DMS53 (cell line): ENCODE data around the gene IGSF22.

ENCODE experiments used
- DNase-seq: peaks from one replicate; lab custom pipeline; 2025; lab: John Stamatoyannopoulos, UW

Gene IGSF22

DNA sequence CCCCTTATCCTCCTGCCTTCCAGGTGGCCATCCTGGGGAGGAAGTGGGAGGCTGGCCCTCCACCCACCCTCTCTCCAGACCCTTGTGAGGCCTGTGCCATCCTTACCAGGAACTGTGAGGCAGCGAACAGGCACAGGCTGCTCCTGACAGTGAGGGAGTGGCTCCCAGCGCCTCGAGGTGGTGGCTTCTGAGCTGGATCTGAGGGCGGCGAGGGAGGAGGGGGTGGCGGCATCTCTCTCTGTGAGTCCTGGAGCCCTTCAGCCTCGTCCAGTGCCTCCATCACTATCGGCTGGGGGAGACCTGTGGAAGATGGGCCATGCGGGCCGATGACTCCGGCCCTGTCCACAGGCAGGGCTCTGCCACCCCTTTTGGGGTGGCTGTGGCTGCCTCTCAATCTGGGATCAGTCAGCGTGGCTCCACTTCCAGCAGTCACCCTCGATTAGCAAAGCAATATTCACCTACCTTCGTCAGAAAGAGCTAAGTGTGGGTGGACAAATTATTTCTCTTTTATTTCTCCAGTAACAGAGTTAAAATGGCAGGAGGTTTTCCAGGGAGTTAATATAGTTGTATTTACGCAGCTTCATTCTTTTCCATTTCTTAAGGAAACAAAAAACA is 18.0 kb upstream of the IGSF22 start:
- no peak for DNase-seq

- no peak for DNase-seq
Measured at GRCh38 chr11:18743365-18743764, 17.4 kb upstream of the IGSF22 start.

DNA sequence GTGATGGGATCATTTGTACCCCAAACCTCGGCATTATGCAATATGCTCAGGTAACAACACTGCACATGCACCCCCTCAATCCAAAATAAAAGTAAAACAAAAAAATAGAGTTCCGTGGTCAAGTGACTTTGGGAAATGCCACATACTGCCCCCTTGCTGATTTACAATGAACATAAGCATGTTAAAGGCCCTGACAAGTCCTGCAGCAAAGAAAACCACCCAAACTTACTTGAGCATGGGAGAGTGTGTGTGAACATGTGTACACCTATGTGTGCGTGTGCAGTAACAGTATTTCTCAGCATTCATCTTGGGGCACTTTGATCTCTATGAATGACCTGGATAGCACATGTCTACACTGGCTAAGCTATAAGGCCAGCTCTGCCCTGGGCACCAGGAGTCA is 15.8 kb upstream of the IGSF22 start:
- no peak for DNase-seq

DNA sequence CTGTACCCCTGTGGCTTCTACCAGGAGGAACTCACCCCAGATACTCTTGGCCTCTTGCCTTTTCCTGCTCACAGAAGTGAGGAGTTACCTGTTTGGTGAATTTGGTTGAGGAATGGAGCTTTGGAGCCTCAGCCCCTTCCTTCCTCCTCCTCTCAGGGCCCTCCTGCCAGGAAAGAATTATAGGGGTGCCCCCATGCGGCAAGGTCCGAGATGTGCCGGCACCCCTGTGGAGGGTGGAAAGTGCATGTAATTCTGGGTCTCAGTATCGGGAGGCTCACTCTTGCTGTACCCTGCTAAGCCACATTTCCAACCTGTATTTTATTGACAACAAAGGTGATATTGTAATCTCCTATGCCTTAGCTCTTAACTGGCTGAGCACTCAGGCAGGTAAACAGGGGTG is 13.7 kb upstream of the IGSF22 start:
- no peak for DNase-seq

- no peak for DNase-seq
Measured at GRCh38 chr11:18737642-18738041, 11.7 kb upstream of the IGSF22 start.

GRCh38 chr11:18736590-18737148 is 10.7 kb upstream of the IGSF22 start:
- no peak for DNase-seq

- DNase-seq, result no peak
Measured at GRCh38 chr11:18733202-18733601, 7.2 kb upstream of the IGSF22 start.

DNA sequence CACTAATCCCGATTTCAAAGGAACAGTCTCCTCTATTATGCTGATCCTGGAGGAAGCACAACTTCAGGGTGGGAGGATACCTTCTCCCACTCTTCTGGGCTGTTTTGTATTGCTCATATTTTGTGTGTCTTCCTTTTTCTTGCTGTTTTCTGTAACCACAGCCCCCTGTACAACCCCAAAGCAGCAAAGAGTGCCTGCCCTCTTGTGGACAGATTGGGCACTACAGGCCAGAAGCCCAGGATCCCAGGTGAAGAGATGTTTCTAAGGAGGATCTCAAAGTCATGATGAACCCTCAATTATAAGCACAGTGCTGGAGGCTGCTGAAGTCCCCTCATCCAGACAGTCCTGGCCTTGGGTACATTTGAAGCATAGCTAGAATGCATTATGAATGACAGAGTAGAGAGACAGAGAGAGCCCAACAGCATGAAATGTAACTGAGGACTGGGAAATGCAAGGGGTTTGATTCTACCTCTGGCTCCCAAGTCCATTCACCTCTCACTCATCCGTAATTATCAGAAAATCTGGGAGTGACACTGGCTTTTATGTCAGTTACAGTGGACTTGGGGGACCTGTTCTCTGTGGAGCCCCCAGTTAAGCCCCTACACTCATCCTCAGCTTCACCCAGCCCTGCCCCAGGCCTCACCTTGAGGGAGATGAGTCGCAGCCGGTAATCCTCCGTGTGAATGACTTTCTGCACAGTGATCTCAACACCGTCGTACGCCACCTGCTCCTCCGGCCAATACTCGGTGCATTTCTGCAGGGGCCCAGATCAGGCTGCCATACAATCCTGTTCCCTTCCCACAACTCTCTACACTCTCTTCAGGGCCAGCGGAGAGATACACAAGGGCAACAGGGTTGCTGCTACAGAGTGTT is 6.2 kb upstream of the IGSF22 start:
- peak; percentile 70 for DNase-seq

DNA sequence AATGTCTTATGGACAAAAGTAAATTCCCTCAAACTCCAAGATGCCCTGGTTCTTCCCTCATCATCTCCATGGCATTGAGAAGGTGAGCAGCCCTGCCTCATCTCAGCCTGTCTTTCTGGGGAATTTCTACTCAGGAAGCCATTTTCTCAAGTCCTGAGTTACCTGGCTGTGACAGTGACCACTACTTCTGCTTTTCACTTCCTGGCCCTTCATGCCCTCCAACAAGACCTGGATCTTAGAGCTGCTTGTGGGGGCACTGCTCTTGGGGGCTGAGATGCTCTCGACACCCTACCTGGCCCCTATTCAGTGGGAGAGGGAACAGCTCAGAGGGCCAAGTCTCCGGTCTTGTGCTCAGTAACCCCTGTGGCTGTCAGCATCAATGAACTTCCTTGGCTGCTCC is 5.5 kb upstream of the IGSF22 start:
- DNase-seq, result no peak

DNA sequence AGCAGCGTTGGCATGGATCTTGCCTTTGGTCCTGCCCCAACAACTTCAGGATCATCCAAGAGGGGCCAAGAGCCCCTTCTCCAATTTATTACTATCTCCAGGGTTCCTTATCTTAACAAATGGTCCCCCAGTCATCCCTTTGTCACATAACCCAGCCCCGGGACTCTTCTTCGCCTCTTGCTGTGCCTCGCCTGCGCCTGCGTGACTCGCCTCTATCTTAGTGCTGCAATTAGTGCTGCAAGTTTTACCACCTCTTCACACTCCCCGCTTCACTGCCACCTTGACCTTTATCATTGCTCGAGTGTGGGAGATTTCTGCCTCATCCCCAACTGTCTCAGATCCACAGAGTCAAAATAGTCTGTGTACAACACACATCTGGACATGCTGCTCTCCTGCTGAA is 4.0 kb upstream of the IGSF22 start:
- DNase-seq, result no peak

GRCh38 chr11:18729426-18729825 is 3.4 kb upstream of the IGSF22 start:
- no peak for DNase-seq

DNA sequence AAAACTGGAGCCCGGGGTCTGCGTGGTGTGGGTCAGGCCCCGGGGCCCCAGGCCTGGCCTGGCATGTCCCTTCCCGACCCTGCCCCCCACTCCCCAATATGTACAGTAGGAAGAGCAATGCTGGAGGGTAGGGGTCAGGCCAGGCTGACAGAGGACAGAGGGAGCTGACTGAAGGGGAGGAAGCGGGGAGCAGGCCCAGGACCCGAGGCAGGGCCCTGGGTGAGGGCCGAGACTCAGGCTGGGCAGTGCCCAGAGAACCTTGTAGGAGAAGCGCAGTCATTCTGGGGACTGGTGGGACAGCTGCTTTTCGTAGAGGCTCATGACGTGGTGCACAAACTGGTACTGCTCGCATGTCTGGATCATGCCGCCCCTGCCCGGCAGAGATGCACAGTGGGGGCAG is 2.7 kb upstream of the IGSF22 start:
- DNase-seq, result no peak

DNA sequence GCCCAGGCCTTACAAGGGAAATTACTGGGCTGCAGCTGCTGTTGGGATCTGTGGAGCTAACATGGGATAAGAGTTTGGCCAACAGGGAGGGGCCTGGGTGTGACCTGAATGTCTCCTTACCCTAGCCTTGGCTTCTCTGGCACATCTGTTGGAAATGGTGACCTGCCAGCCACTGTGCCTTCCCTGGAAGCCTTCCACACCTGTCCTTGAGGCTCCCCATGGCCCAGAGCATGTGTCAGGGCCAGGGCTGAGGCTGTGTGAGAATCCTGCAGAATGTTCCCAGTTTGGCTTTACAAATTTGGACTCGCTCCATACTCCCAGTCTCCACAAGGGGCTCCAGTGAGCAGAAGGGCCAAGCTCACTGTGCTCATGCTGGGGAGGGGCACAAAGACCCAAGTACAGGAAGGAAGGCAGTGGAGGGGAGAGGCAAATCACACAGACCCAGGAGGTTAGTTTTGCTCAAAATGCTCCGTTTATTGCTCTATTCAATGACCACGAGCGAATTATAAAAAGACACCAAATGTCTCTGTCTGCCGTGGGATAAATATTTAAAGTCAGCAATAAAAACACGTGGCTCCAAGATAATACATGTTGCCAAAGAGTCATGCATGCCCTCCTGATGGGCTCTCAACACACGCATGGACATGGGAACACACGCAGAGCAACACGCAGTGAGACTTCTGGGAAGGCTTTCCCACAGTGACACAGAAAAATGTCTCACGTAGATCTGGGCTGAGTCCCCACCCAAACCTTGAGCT is 1.7 kb upstream of the IGSF22 start:
- peak; percentile 69 for DNase-seq

DNA sequence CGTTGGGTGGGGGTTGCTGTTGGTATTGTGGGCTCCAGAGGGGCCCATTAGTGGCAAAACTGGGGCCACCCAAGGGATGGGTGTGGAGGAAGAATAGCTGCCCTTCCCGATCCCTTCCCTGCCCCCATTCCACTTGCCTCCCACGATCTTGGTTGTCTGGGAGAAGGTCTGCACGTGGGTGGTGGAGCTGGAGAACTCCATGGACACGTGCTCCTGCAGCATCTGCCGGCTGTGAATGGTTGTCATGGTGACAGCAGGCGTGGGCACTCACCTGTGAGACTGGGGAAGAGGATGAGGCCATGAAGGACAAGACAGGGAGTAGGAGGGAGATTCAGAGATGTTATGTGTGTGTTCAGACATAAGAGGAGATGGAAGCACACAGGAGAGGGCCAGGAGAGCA is 2.0 kb downstream of the IGSF22 start:
- DNase-seq, result peak; percentile 95

DNA sequence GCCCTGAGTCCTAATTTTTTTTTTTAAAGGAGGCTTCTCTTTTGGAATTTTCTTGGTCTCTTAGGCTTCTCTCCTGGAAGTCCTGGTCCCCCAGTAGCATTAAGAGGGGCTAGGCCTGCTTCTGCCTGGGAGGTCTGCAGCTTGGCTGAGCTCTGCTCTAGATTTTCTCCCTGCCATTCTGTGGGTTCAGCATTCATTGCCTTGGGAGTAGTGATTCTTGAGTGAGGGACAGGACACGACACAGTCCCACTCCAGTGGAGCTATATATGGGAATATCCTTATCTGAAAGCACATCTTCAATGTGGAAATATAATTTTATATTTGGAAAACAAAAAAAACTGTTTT is 3.7 kb downstream of the IGSF22 start:
- DNase-seq, result no peak

GRCh38 chr11:18721561-18722292 is 4.3 kb downstream of the IGSF22 start:
- DNase-seq, result peak; percentile 87

DNA sequence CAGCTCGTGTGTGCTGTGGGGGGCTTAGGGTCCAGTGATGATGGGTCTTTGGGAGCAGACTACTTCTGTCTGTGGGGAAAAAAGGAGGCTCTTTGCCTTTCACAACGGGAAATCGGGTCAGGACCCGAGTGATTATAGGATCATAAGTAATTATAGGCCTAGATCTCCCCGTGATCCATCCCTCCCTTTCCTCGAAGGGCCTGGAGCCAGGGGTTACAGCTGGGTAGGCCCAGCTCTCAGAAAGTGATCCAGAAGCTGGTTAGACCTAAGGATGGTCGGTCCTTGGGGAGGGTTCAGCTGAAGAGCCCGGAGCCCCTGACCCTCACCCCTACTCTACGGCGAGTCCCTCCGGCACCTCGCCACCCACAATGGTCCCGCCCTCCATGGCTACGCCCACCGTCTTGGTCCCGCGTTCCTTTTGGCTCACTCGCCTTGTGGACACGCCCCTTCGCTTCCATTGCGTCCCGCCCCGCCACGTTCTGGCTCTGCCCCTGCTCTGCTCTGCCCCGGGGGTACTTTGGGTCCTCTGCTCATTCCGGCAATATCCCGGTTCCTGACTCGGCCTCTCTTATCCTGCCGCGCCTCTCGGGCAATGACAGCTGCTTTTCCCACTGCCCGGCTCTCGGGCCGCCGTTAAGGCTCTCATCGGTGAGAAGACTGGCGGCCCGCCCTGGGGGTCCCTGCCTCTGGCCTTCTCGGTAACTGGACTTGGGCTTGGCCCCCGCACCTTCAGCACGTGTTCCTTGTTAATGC is 5.0 kb downstream of the IGSF22 start:
- peak; percentile 90 for DNase-seq

DNA sequence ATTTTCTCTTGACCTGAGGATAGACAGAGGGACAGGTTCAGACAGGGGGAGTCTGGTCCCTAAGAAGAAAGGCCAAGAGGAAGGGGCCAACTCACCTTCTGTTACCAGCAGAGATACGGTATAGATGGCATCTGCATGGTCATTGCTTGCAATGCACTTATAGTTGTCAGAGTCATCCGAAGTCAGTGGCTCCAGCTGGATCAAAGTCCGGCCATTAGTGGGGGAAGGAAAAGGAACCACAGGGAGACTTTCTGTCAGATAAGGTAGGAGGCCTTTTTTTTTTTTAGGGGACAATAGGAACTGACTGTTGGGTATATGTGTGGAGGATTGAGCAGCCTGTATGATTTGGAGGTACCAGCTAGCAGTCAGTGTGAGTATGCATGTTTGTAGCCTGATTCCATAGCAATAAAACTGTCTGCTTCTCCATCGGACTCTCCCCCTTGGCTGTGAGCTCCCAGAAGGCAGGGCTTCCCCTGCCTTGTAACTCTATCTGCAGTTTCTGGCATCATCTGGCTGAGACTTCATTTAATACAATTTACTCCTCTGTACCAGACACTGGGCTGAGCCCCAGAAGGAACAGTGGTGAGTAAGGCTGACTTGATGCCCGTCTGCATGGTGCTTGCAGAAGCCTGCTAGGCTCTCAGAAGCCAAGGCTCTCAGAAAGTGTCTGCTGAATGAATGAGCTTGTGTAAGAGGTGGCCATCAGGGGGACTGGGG is 5.7 kb downstream of the IGSF22 start:
- peak; percentile 39 for DNase-seq

- no peak for DNase-seq
Measured at GRCh38 chr11:18715476-18715875, 10.5 kb downstream of the IGSF22 start.

DNA sequence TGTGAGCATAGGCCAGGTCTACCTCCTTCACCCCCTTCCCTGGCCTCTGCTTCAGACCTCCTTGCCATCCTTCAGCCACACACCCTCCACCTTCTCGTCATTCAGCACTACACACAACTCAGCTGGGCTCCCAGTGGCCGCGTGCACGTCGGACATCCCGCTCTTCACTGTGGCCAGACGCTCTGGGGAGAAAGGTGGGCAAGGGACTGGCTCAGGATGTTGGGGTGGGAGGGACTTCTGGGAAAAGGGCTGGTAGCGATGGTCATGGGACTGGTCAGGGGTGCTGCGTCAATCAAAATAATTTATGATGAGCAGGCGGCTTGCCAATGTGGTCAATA is 11.6 kb downstream of the IGSF22 start:
- no peak for DNase-seq
